ENCODE data around the gene SLC35G1. TPM values are rescaled to one million over a fixed set of nuclear protein-coding genes. Genes with fewer than 3 reads are reported as not detected.

Gene SLC35G1
- total and polyA plus RNA-seq, 2 of the 8 experiments (the other 6 are each of a cell fraction or from before 2014, with no cell fraction given), result 6.2 to 6.4 TPM

- H4K20me1 ChIP-seq (replicated peaks in 1 of 2; ENCODE audit: control insufficient read depth in 1 of 2, insufficient read depth in 2 of 2, low read length in 2 of 2), result no peaks in the 10 kb centered on the region
- H3K18ac ChIP-seq (ENCODE audit: extremely low read depth, low read length), result no peak overlapping the region
- no peak overlapping the region for H2BK120ac ChIP-seq (replicated peaks; ENCODE audit: low read depth, low read length)
- peaks cover 3 to 10% of the 10 kb centered on the region in 2 experiments; a peak in 1 of 4 replicates for H3K9me3 ChIP-seq (ENCODE audit: insufficient read depth in 2 of 2, low read depth in 1 of 2, low read length in 1 of 2)
- FAIRE-seq (no peak), DNase-seq (ENCODE audit: low read depth in 1 of 2, low spot score in 2 of 2) (no peak)
- H3K27ac ChIP-seq (ENCODE audit: low read depth, low read length), result no peak overlapping the region
- H3K56ac ChIP-seq (replicated peaks; ENCODE audit: insufficient read length, low read depth, low read length), result no peak overlapping the region
- no peak overlapping the region for H2BK12ac ChIP-seq (ENCODE audit: low read depth, low read length)
- H3K27me3 ChIP-seq (replicated peaks in 1 of 4; ENCODE audit: control insufficient read depth in 3 of 4, extremely low read depth in 1 of 4, insufficient read depth in 3 of 4, low read length in 3 of 4), result no peaks in the 10 kb centered on the region; a peak in 1 of 7 replicates
- no peak overlapping the region for H3K4ac ChIP-seq (replicated peaks; ENCODE audit: insufficient read length, low read depth, low read length)
- H2BK15ac ChIP-seq (ENCODE audit: low read length), result no peak overlapping the region
- H2AFZ ChIP-seq (ENCODE audit: low read length), result no peak overlapping the region
- no peak overlapping the region for H3K9ac ChIP-seq (replicated peaks in 1 of 4; ENCODE audit: extremely low read depth in 1 of 4, low read depth in 3 of 4, low read length in 3 of 4)
- no peak overlapping the region for H2BK20ac ChIP-seq (ENCODE audit: low read length)
- no peak overlapping the region for H4K5ac ChIP-seq (ENCODE audit: insufficient read length, low read depth, low read length)
- H3K23ac ChIP-seq (ENCODE audit: insufficient read length), result no peak overlapping the region
- ChIA-PET POLR2A (ENCODE audit: partially characterized antibody) (no interaction called here), CTCF (ENCODE audit: partially characterized antibody) (interaction anchor here (1.6 kb wide), 1 partner anchor 120 kb away, joined by 3 read pairs; no protein-coding TSS in a partner anchor)
- H4K8ac ChIP-seq (ENCODE audit: extremely low read depth, insufficient read depth, low read length), result no peak overlapping the region
- no peaks in the 10 kb centered on the region for H3K4me1 ChIP-seq (replicated peaks in 1 of 4; ENCODE audit: control insufficient read depth in 3 of 4, insufficient read depth in 4 of 4, low read length in 3 of 4)
- WGBS, 2 experiments (ENCODE audit: extremely low coverage in 1 of 2, insufficient coverage in 1 of 2, insufficient read length in 1 of 2, insufficient replicate concordance in 2 of 2, low coverage in 1 of 2, low lambda C conversion rate in 2 of 2, missing lambda C conversion rate in 1 of 2), result 76% methylated on average over 6 of the region's 6 CpGs; no CpG with 5 or more reads in 1 of the 2 experiments
- H3K79me2 ChIP-seq (ENCODE audit: control insufficient read depth in 1 of 2, insufficient read depth in 2 of 2, low read length in 2 of 2), result no peaks in the 10 kb centered on the region
- no peak overlapping the region for H4K91ac ChIP-seq (replicated peaks; ENCODE audit: insufficient read length, low read length)
- H3K23me2 ChIP-seq (ENCODE audit: low read depth, low read length), result no peaks in the 10 kb centered on the region
- no peak overlapping the region for H2BK5ac ChIP-seq (ENCODE audit: low read depth, low read length)
- H3K14ac ChIP-seq (ENCODE audit: insufficient read length), result no peak overlapping the region
- H2AK5ac ChIP-seq (ENCODE audit: low read depth, low read length), result no peak overlapping the region
- no peak overlapping the region for H3K4me3 ChIP-seq (ENCODE audit: extremely low read depth in 1 of 4, insufficient read depth in 2 of 4, low read depth in 3 of 4, low read length in 4 of 4)
- H3K4me2 ChIP-seq (ENCODE audit: insufficient read depth in 1 of 2, low read depth in 2 of 2, low read length in 2 of 2), result no peak overlapping the region
- no peaks in the 10 kb centered on the region for H3K79me1 ChIP-seq (ENCODE audit: low read depth, low read length)
- H3K36me3 ChIP-seq (ENCODE audit: control insufficient read depth in 2 of 4, insufficient read depth in 4 of 4, low read length in 3 of 4), result no peaks in the 10 kb centered on the region
- no peak for TF ChIP-seq CTCF (IDR thresholded peaks at IDR 0.05; ENCODE audit: control extremely low read depth in 1 of 3, insufficient read depth in 1 of 3, low read depth in 1 of 3, low read length in 3 of 3)
- TF ChIP-seq ASH2L (IDR thresholded peaks at IDR 0.05; ENCODE audit: low read length), result no peak
- no peak for TF ChIP-seq SIN3A (conservative IDR thresholded peaks at IDR 0.05 in 1 of 2, IDR thresholded peaks at IDR 0.05 in 1 of 2; ENCODE audit: low read depth in 1 of 2, low read length in 2 of 2)
- no peak for TF ChIP-seq TAF1 (IDR thresholded peaks at IDR 0.05; ENCODE audit: low read depth, low read length)
- TF ChIP-seq ATF3 (IDR thresholded peaks at IDR 0.05; ENCODE audit: insufficient read depth, low read depth, low read length), result no peak
- TF ChIP-seq EZH2 (IDR thresholded peaks at IDR 0.05; ENCODE audit: low read depth, low read length, severe bottlenecking), result no peak
- no peak for TF ChIP-seq CREB1 (IDR thresholded peaks at IDR 0.05)
- TF ChIP-seq TBP (IDR thresholded peaks at IDR 0.05; ENCODE audit: low read depth, low read length), result no peak
- TF ChIP-seq RNF2 (IDR thresholded peaks at IDR 0.05; ENCODE audit: borderline replicate concordance, low read depth, low read length, missing control alignments, poor library complexity, severe bottlenecking), result no peak
Measured at GRCh38 chr10:93865794-93866425, 27.9 kb upstream of the SLC35G1 start.

Data from H1 (cell line).